HEK293T (cell line): ENCODE results near the gene CLDN9.

Experiments
- CTCF ChIA-PET: fragments of 350-600 bp; formaldehyde crosslinking; extraction: SDS; loops from one replicate; lab custom pipeline; 2021; ENCODE audit warnings: antibody characterized with exemption, inconsistent platforms; lab: Yijun Ruan, JAX
- POLR2A ChIA-PET: fragments of 350-600 bp; formaldehyde crosslinking; extraction: SDS; loops from one replicate; lab custom pipeline; 2020; ENCODE audit warnings: antibody characterized with exemption, inconsistent platforms; lab: Yijun Ruan, JAX
- DNase-seq: peaks from one replicate; pipeline ENCODE4 v3.0.0; 2012; ENCODE audit warnings: mixed read lengths; ENCODE audit errors: extremely low spot score
- ARNT ChIP-seq: fragments of 450-650 bp; IDR thresholded peaks from 2 replicates; pipeline ENCODE4 v1.6.1; 2017; ENCODE audit warnings: mild to moderate bottlenecking
- BHLHE40 ChIP-seq: fragments of 450-650 bp; IDR thresholded peaks from 2 replicates; pipeline ENCODE4 v1.6.1; 2016; ENCODE audit warnings: mild to moderate bottlenecking, moderate library complexity, borderline replicate concordance
- CTBP1 ChIP-seq: fragments of 450-650 bp; IDR thresholded peaks from 2 replicates; pipeline ENCODE4 v1.6.1; 2016; ENCODE audit warnings: borderline replicate concordance
- ELF4 ChIP-seq: fragments of 450-650 bp; IDR thresholded peaks from 2 replicates; pipeline ENCODE4 v1.6.1; 2017; ENCODE audit warnings: antibody characterized with exemption
- FOXA1 ChIP-seq: fragments of 450-650 bp; IDR thresholded peaks from 2 replicates; pipeline ENCODE4 v1.6.1; 2016; ENCODE audit warnings: mild to moderate bottlenecking
- FOXK2 ChIP-seq: fragments of 450-650 bp; IDR thresholded peaks from 2 replicates; pipeline ENCODE4 v1.6.1; 2016; ENCODE audit warnings: mild to moderate bottlenecking
- FOXM1 ChIP-seq: fragments of 450-650 bp; IDR thresholded peaks from 2 replicates; pipeline ENCODE4 v1.6.1; 2017; ENCODE audit warnings: mild to moderate bottlenecking, borderline replicate concordance
- HDGF ChIP-seq: fragments of 450-650 bp; IDR thresholded peaks from 2 replicates; pipeline ENCODE4 v1.6.1; 2017; ENCODE audit warnings: antibody characterized with exemption, borderline replicate concordance
- L3MBTL2 ChIP-seq: fragments of 450-650 bp; conservative IDR thresholded peaks from 2 replicates; pipeline ENCODE4 v1.6.1; 2016; ENCODE audit warnings: mild to moderate bottlenecking
- LEF1 ChIP-seq: fragments of 450-650 bp; IDR thresholded peaks from 2 replicates; pipeline ENCODE4 v1.6.1; 2017; ENCODE audit warnings: mild to moderate bottlenecking, borderline replicate concordance
- NFRKB ChIP-seq: fragments of 450-650 bp; IDR thresholded peaks from 2 replicates; pipeline ENCODE4 v1.6.1; 2016; ENCODE audit warnings: mild to moderate bottlenecking, moderate library complexity
- PKNOX1 ChIP-seq: fragments of 450-650 bp; IDR thresholded peaks from 2 replicates; pipeline ENCODE4 v1.6.1; 2016
- SP1 ChIP-seq: fragments of 450-650 bp; IDR thresholded peaks from 2 replicates; pipeline ENCODE4 v1.6.1; 2017
- SUZ12 ChIP-seq: fragments of 450-650 bp; IDR thresholded peaks from 2 replicates; pipeline ENCODE4 v1.6.1; 2016; ENCODE audit warnings: mild to moderate bottlenecking
- TARDBP ChIP-seq: fragments of 450-650 bp; IDR thresholded peaks from 2 replicates; pipeline ENCODE4 v1.6.1; 2016

CLDN9 gene

GRCh38 chr16:3000540-3000939, 12.2 kb upstream of the CLDN9 start:
- DNase-seq = no peak
- TF ChIP-seq PKNOX1 = no peak
- TF ChIP-seq FOXM1 = no peak
- TF ChIP-seq L3MBTL2 = no peak
- ChIA-PET POLR2A (interaction anchor here (0.8 to 1.0 kb wide), 3 partner anchors 11 to 20 kb away, joined by 3 to 4 read pairs (median 3); partner anchors contain the start of gene PKMYT1), CTCF (interaction anchor here (1.4 kb wide), 1 partner anchor 27 kb away, joined by 4 read pairs; no protein-coding TSS in a partner anchor)

DNA sequence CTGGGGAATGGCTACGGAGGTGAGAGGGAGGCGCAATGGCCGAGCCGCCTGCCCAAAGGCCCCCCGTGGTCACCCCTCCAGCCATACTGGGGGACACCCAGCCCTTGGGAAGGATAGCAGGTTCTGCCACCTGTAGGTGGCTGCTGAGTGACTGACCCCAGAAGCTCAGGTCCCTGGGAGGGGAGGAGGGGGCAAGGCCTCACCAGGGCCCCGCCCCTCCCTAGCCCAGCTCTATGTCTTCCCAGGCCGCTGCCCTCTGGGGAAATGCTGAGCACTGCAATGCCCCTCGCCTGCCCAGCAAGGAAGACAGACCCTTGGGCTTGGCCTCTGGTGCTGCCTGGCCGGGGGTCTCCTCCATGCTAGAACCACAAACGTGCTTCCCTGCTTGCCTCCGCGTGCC, 11.4 kb upstream of the CLDN9 start:
- ChIA-PET POLR2A (interaction anchor here (0.8 to 1.6 kb wide), 3 partner anchors 10 to 21 kb away, joined by 3 to 6 read pairs (median 3); partner anchors contain the start of genes PKMYT1 and TNFRSF12A), CTCF (interaction anchor here (4.1 kb wide), 1 partner anchor 27 kb away, joined by 20 read pairs; no protein-coding TSS in a partner anchor)
- DNase-seq = no peak
- TF ChIP-seq NFRKB = no peak
- TF ChIP-seq FOXK2 = no peak
- no peak for TF ChIP-seq LEF1
- TF ChIP-seq FOXM1 = no peak
- no peak for TF ChIP-seq CTBP1
- TF ChIP-seq ARNT = no peak
- TF ChIP-seq L3MBTL2 = no peak
- no peak for TF ChIP-seq SUZ12

- ChIA-PET POLR2A (interaction anchor here (1.0 to 5.3 kb wide), 6 partner anchors 17 to 34 kb away, joined by 3 to 60 read pairs (median 4); partner anchors contain the start of genes CLDN6, HCFC1R1, PKMYT1 and THOC6), CTCF (interaction anchor here (0.9 to 4.1 kb wide), 3 partner anchors 19 to 28 kb away, joined by 3 to 20 read pairs (median 13); no protein-coding TSS in a partner anchor)
- DNase-seq = peak; percentile 99
- TF ChIP-seq CTBP1 (peak; percentile 90), PKNOX1 (peak; percentile 97), TARDBP (no peak), NFRKB (no peak), L3MBTL2 (peak; percentile 81), LEF1 (peak; percentile 37; the same call in 1 of the 2 replicates)
Observed at GRCh38 chr16:3003582-3004270, 9.0 kb upstream of the CLDN9 start.

DNA sequence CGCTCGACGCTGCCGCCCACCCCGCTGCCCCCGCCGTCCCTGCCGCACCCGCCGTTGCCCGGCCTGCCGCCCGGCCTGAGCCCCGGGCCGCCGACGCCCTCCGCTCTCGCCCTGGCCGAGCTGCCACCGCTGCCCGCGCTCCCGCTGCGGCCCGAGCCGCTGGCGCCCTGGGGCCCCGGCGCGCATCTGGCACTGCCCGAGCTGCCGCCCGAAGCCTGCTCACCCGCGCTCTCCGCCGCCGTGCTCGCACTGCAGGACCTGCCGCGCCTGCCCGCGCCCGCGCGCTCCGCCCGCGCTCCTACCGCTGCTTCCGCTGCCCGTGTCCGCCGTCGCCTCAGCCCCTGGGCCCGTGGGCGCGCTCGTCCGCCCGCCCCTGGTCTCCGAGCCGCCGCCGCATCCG, 8.4 kb upstream of the CLDN9 start:
- TF ChIP-seq HDGF (no peak), FOXK2 (no peak), SP1 (no peak), FOXA1 (no peak), LEF1 (no peak), BHLHE40 (no peak), TARDBP (no peak), ELF4 (no peak), PKNOX1 (no peak), SUZ12 (no peak), NFRKB (no peak)
- no peak for DNase-seq
- ChIA-PET POLR2A (interaction anchor here (1.0 to 5.3 kb wide), 6 partner anchors 17 to 34 kb away, joined by 3 to 60 read pairs (median 4); partner anchors contain the start of genes CLDN6, HCFC1R1, PKMYT1 and THOC6), CTCF (interaction anchor here (0.9 to 4.1 kb wide), 3 partner anchors 19 to 27 kb away, joined by 3 to 20 read pairs (median 13); no protein-coding TSS in a partner anchor)

- ChIA-PET CTCF (interaction anchor here (1.3 to 4.1 kb wide), 2 partner anchors 23 to 27 kb away, joined by 13 to 20 read pairs; no protein-coding TSS in a partner anchor), POLR2A (interaction anchor here (1.5 to 5.3 kb wide), 5 partner anchors 16 to 35 kb away, joined by 3 to 60 read pairs (median 6); partner anchors contain the start of genes CLDN6, HCFC1R1, PKMYT1 and THOC6)
- DNase-seq = no peak
- TF ChIP-seq SP1 = no peak
- no peak for TF ChIP-seq TARDBP
- TF ChIP-seq SUZ12 = no peak
- TF ChIP-seq ARNT = no peak
- TF ChIP-seq LEF1 = no peak
- TF ChIP-seq FOXA1 = no peak
- no peak for TF ChIP-seq NFRKB
- TF ChIP-seq ELF4 = no peak
- no peak for TF ChIP-seq FOXM1
- TF ChIP-seq PKNOX1 = no peak
- no peak for TF ChIP-seq L3MBTL2
- TF ChIP-seq BHLHE40 = no peak
Observed at GRCh38 chr16:3004781-3005284, 7.9 kb upstream of the CLDN9 start.
